Kidney glomerular epithelial cell (primary cell): ENCODE results near the gene GJB2.

ENCODE experiments used
- DNase-seq: peaks from one replicate; lab custom pipeline; 2025; lab: John Stamatoyannopoulos, UW

GJB2 gene

GRCh38 chr13:20141238-20142022 lies 51.3 kb downstream of the GJB2 start:
- DNase-seq: no peak

- no peak for DNase-seq
These were observed 52.3 kb downstream of the GJB2 start for GRCh38 chr13:20140487-20140886.

- no peak for DNase-seq
These were observed 54.9 kb downstream of the GJB2 start for GRCh38 chr13:20137875-20138274.
